ENCODE data around the gene NOXO1. TPM values are rescaled to one million over a fixed set of nuclear protein-coding genes. Genes with fewer than 3 reads are reported as not detected.

NOXO1 gene
- total and polyA plus RNA-seq, 4 donors: 0.28 to 7.3 (median 3.2) TPM

GRCh38 chr16:1984347-1985225, 3.3 kb upstream of the NOXO1 start:
- 12 to 24% methylated on average over 33 to 58 of the region's 58 CpGs for WGBS, 2 donors
- Histone ChIP-seq H3K27ac (ENCODE audit: low read depth in 1 of 2, low read length in 1 of 2) (peak overlapping the region; percentile 65 to 79), H3K9ac (ENCODE audit: insufficient read depth in 1 of 2, low read length in 2 of 2) (peak overlapping the region in 1 of 2 donors; percentile 68), H3K36me3 (ENCODE audit: control insufficient read depth in 4 of 4, insufficient read depth in 4 of 4, low read length in 4 of 4) (peaks cover 0 to 15% (median 11%) of the 10 kb centered on the region in 4 donors), H3K4me3 (peak overlapping the region; percentile 73), H3K4me1 (ENCODE audit: control insufficient read depth in 5 of 5, insufficient read depth in 5 of 5, low read length in 5 of 5) (peaks cover 0 to 17% (median 7%) of the 10 kb centered on the region in 5 donors), H3K27me3 (ENCODE audit: control insufficient read depth in 3 of 3, insufficient read depth in 3 of 3, low read length in 2 of 3) (peaks cover 0 to 46% (median 44%) of the 10 kb centered on the region in 3 donors), H3K9me3 (ENCODE audit: control insufficient read depth in 4 of 4, insufficient read depth in 3 of 4, low read length in 3 of 4) (no peaks in the 10 kb centered on the region)
- TF ChIP-seq CTCF (IDR thresholded peaks at IDR 0.05; ENCODE audit: control extremely low read depth, extremely low read depth): no peak
- DNase-seq (peak in 1 of 3 donors; percentile 34), ATAC-seq (ENCODE audit: insufficient read depth, low FRiP score) (no peak)

GRCh38 chr16:1983544-1984346, 2.5 kb upstream of the NOXO1 start, which contains the start of gene GFER:
TSS of gene GFER (plus strand) at chr16:1984193. CDS start at chr16:1984219, 26 bp downstream.
- WGBS, 2 donors: 0 to 1% methylated on average over 99 to 109 of the region's 109 CpGs
- peaks cover 0 to 17% (median 7%) of the 10 kb centered on the region in 5 donors for H3K4me1 ChIP-seq (ENCODE audit: control insufficient read depth in 5 of 5, insufficient read depth in 5 of 5, low read length in 5 of 5)
- TF ChIP-seq CTCF (IDR thresholded peaks at IDR 0.05; ENCODE audit: control extremely low read depth, extremely low read depth): peak; percentile 40

GRCh38 chr16:1982991-1983543, 1.8 kb upstream of the NOXO1 start:
- 23 to 26% methylated on average over 19 of the region's 19 CpGs for WGBS, 2 donors
- H3K4me1 ChIP-seq (ENCODE audit: control insufficient read depth in 5 of 5, insufficient read depth in 5 of 5, low read length in 5 of 5): peaks cover 0 to 17% (median 7%) of the 10 kb centered on the region in 5 donors
- H3K9me3 ChIP-seq (ENCODE audit: control insufficient read depth in 4 of 4, insufficient read depth in 3 of 4, low read length in 3 of 4): peaks cover 0 to 5% (median 0%) of the 10 kb centered on the region in 4 donors
- no peak for DNase-seq
- H3K4me3 ChIP-seq: no peak overlapping the region
- peaks cover 0 to 22% (median 13%) of the 10 kb centered on the region in 4 donors for H3K36me3 ChIP-seq (ENCODE audit: control insufficient read depth in 4 of 4, insufficient read depth in 4 of 4, low read length in 4 of 4)
- no peak overlapping the region for H3K9ac ChIP-seq (ENCODE audit: insufficient read depth in 1 of 2, low read length in 2 of 2)
- TF ChIP-seq CTCF (IDR thresholded peaks at IDR 0.05; ENCODE audit: control extremely low read depth, extremely low read depth): no peak
- peak overlapping the region; percentile 65 to 94 for H3K27ac ChIP-seq (ENCODE audit: low read depth in 1 of 2, low read length in 1 of 2)
- no peak for ATAC-seq (ENCODE audit: insufficient read depth, low FRiP score)
- peaks cover 0 to 46% (median 33%) of the 10 kb centered on the region in 3 donors for H3K27me3 ChIP-seq (ENCODE audit: control insufficient read depth in 3 of 3, insufficient read depth in 3 of 3, low read length in 2 of 3)

More at GRCh38 chr16:1983544-1984346, 2.5 kb upstream of the NOXO1 start, which contains the start of gene GFER:
- Histone ChIP-seq H3K4me3 (peak within 1 kb of the TSS; percentile 73), H3K36me3 (ENCODE audit: control insufficient read depth in 4 of 4, insufficient read depth in 4 of 4, low read length in 4 of 4) (peaks cover 0 to 15% (median 11%) of the 10 kb centered on the region in 4 donors), H3K27me3 (ENCODE audit: control insufficient read depth in 3 of 3, insufficient read depth in 3 of 3, low read length in 2 of 3) (peaks cover 0 to 43% (median 37%) of the 10 kb centered on the region in 3 donors), H3K9ac (ENCODE audit: insufficient read depth in 1 of 2, low read length in 2 of 2) (peak within 1 kb of the TSS in 1 of 2 donors; percentile 68), H3K9me3 (ENCODE audit: control insufficient read depth in 4 of 4, insufficient read depth in 3 of 4, low read length in 3 of 4) (peaks cover 0 to 2% (median 0%) of the 10 kb centered on the region in 4 donors), H3K27ac (ENCODE audit: low read depth in 1 of 2, low read length in 1 of 2) (peak within 1 kb of the TSS; percentile 65 to 94)
- ATAC-seq (ENCODE audit: insufficient read depth, low FRiP score): peak; percentile 93
- DNase-seq: peak; percentile 93 to 96 (median 95)

Measured in lung (tissue), 12 donors.